Mesendoderm (in vitro differentiated cells): Measurements from ENCODE around the gene GFAP.

Source experiments
- DNase-seq: peaks from one replicate; pipeline ENCODE4 v3.0.0; 2013
- H2AK5ac ChIP-seq: 2 replicates; pipeline ENCODE4 v1.6.1; 2013; ENCODE audit warnings: low read length, inconsistent platforms
- H2BK120ac ChIP-seq: 2 replicates; pipeline ENCODE4 v1.6.1; 2013; ENCODE audit warnings: low read depth, mild to moderate bottlenecking, low read length, moderate library complexity, mixed read lengths
- H2BK15ac ChIP-seq: replicated peaks from 2 replicates; pipeline ENCODE4 v1.6.1; 2013; ENCODE audit warnings: low read depth, mild to moderate bottlenecking, moderate library complexity
- H2BK5ac ChIP-seq: 2 replicates; pipeline ENCODE4 v1.6.1; 2013; ENCODE audit warnings: low read length, inconsistent platforms
- H3K18ac ChIP-seq: 2 replicates; pipeline ENCODE4 v1.6.1; 2013; ENCODE audit warnings: mild to moderate bottlenecking, low read length, mixed read lengths
- H3K23ac ChIP-seq: one replicate; pipeline ENCODE4 v1.6.1; 2013; ENCODE audit warnings: low read length
- H3K27ac ChIP-seq: 2 replicates; pipeline ENCODE4 v1.5.1; 2013; ENCODE audit warnings: low read depth, mild to moderate bottlenecking, inconsistent platforms, low read length, moderate library complexity
- H3K27me3 ChIP-seq: 2 replicates; pipeline ENCODE4 v1.6.1; 2013; ENCODE audit warnings: low read length, control low read depth, mild to moderate bottlenecking, inconsistent platforms; ENCODE audit not compliant: insufficient read depth, poor library complexity
- H3K36me3 ChIP-seq: 2 replicates; pipeline ENCODE4 v1.6.1; 2013; ENCODE audit warnings: low read length, inconsistent platforms; ENCODE audit not compliant: control insufficient read depth, insufficient read depth
- H3K4ac ChIP-seq: one replicate; pipeline ENCODE4 v1.6.1; 2013; ENCODE audit warnings: low read depth, mild to moderate bottlenecking, low read length, moderate library complexity
- H3K4me1 ChIP-seq: 2 replicates; pipeline ENCODE4 v1.6.1; 2013; ENCODE audit warnings: low read depth, low read length, inconsistent platforms; ENCODE audit not compliant: control insufficient read depth
- H3K4me2 ChIP-seq: 2 replicates; pipeline ENCODE4 v1.6.1; 2013; ENCODE audit warnings: low read length
- H3K4me3 ChIP-seq: 2 replicates; pipeline ENCODE4 v1.5.1; 2013; ENCODE audit warnings: mild to moderate bottlenecking, low read length
- H3K56ac ChIP-seq: one replicate; pipeline ENCODE4 v1.6.1; 2013; ENCODE audit warnings: low read length
- H3K79me1 ChIP-seq: 2 replicates; pipeline ENCODE4 v1.6.1; 2013; ENCODE audit warnings: low read length, inconsistent platforms
- H3K79me2 ChIP-seq: 2 replicates; pipeline ENCODE4 v1.6.1; 2013; ENCODE audit warnings: mild to moderate bottlenecking, low read length; ENCODE audit not compliant: control insufficient read depth, insufficient read depth
- H3K9ac ChIP-seq: 2 replicates; pipeline ENCODE4 v1.6.1; 2013; ENCODE audit warnings: low read length, inconsistent platforms
- H4K5ac ChIP-seq: one replicate; pipeline ENCODE4 v1.6.1; 2013; ENCODE audit warnings: low read length
- H4K8ac ChIP-seq: one replicate; pipeline ENCODE4 v1.6.1; 2013; ENCODE audit warnings: low read depth, mild to moderate bottlenecking, control low read depth, low read length, moderate library complexity
- WGBS: extraction: QIAGEN DNeasy Blood & Tissue Kit; methylation state at CpG from one replicate; pipeline ENCODE4 v1.1.7; 2013; ENCODE audit warnings: low lambda C conversion rate, missing lambda C conversion rate; ENCODE audit not compliant: insufficient coverage; ENCODE audit errors: extremely low coverage; 5-methylcytosine and 5-hydroxymethylcytosine counted together

The GFAP gene

GRCh38 chr17:44928950-44929720, 13.8 kb upstream of the GFAP start:
- Histone ChIP-seq H3K18ac (no peak overlapping the region), H2BK15ac (no peak overlapping the region), H3K27ac (no peak overlapping the region), H4K8ac (no peak overlapping the region), H3K23ac (no peak overlapping the region), H2BK5ac (no peak overlapping the region), H3K56ac (no peak overlapping the region), H2AK5ac (no peak overlapping the region), H2BK120ac (no peak overlapping the region), H3K9ac (no peak overlapping the region), H4K5ac (no peak overlapping the region), H3K4me1 (peaks cover 5% of the 10 kb centered on the region), H3K4me3 (no peak overlapping the region), H3K4me2 (no peak overlapping the region), H3K27me3 (no peaks in the 10 kb centered on the region), H3K79me2 (no peaks in the 10 kb centered on the region), H3K79me1 (no peaks in the 10 kb centered on the region), H3K4ac (no peak overlapping the region), H3K36me3 (peaks cover 34% of the 10 kb centered on the region)
- no CpG with 5 or more reads among the region's 7 CpGs for WGBS
- DNase-seq, result no peak

DNA sequence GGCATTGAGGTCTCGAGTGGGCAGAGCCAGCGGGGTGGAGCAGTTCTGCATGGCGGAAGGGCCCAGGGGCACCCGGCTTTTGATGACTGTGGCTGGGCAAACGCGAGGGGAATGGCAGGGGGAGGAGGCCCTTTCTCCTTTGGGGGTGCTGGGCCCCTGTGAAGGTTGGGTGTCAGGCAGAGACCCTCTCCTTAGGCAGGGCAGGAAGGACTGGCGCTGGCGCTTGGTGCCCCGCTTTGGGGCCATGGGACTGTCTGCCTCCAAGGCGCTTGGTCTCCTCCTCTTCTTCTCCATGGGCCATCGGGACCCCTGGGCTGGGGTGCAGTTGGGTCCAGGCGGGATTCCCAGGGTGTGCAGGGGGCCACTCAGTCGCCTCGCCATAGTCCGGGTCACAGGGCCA, 12.8 kb upstream of the GFAP start:
- Histone ChIP-seq H3K4me1 (peaks cover 5% of the 10 kb centered on the region), H3K27me3 (no peaks in the 10 kb centered on the region), H3K79me2 (no peaks in the 10 kb centered on the region), H3K36me3 (peaks cover 30% of the 10 kb centered on the region), H3K18ac (no peak overlapping the region), H3K27ac (no peak overlapping the region), H3K4me3 (no peak overlapping the region), H4K8ac (no peak overlapping the region), H3K4ac (no peak overlapping the region), H2BK120ac (no peak overlapping the region), H2BK5ac (no peak overlapping the region), H3K56ac (no peak overlapping the region), H3K23ac (no peak overlapping the region), H3K9ac (no peak overlapping the region), H4K5ac (no peak overlapping the region), H2AK5ac (no peak overlapping the region), H2BK15ac (no peak overlapping the region), H3K4me2 (no peak overlapping the region), H3K79me1 (no peaks in the 10 kb centered on the region)
- DNase-seq, result no peak
- WGBS, result no CpG with 5 or more reads among the region's 15 CpGs

GRCh38 chr17:44927696-44928095, 12.4 kb upstream of the GFAP start:
- DNase-seq, result no peak
- no peak overlapping the region for H3K4ac ChIP-seq

DNA sequence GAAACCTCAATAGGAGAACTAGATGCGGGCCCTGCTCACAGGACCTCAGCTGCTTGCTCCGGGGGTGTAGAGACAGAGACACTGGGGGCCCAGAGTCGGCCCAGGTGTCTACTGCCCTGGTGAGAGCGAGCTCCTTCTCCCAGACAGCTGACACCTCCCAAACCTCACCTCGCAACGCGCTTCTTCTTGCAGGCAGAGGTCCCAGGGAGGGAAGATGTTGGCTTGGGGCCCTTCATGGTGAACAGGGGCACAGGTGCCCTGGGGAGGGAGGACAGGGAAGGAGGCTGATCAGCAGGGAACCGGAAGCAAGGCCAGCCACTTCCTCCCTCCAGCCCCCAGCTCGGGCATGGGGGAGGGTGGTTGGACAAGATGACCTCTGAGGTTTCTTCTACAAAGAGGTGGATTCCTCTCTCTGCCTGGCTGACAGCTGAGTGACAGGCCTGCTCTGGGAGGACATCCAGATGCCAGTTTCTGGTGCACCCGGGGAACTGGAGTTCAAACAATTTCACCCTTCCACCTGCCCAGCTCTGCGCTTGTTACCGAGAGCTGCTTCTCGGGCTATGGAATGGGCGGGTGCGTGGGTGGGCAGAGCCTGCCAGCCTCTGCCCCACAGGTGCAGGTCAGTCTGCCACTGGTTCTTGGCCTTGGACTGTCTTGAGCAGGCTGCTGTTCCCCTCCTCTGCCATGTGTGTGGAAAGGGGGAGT, 11.7 kb upstream of the GFAP start:
- Histone ChIP-seq H3K9ac (no peak overlapping the region), H3K4ac (no peak overlapping the region), H3K56ac (no peak overlapping the region), H4K8ac (no peak overlapping the region), H4K5ac (no peak overlapping the region), H3K27me3 (no peaks in the 10 kb centered on the region), H3K27ac (no peak overlapping the region), H3K79me2 (no peaks in the 10 kb centered on the region), H3K79me1 (no peaks in the 10 kb centered on the region), H2BK5ac (no peak overlapping the region), H3K4me2 (no peak overlapping the region), H2AK5ac (no peak overlapping the region), H2BK15ac (no peak overlapping the region), H3K36me3 (peaks cover 30% of the 10 kb centered on the region), H2BK120ac (no peak overlapping the region), H3K4me1 (peaks cover 5% of the 10 kb centered on the region), H3K4me3 (no peak overlapping the region), H3K18ac (no peak overlapping the region), H3K23ac (no peak overlapping the region)
- DNase-seq, result no peak
- no CpG with 5 or more reads among the region's 15 CpGs for WGBS

More at GRCh38 chr17:44927696-44928095, 12.4 kb upstream of the GFAP start:
- Histone ChIP-seq H3K18ac (no peak overlapping the region), H3K79me1 (no peaks in the 10 kb centered on the region), H3K4me2 (no peak overlapping the region), H3K9ac (no peak overlapping the region), H2BK15ac (no peak overlapping the region), H2AK5ac (no peak overlapping the region), H3K27me3 (no peaks in the 10 kb centered on the region), H3K79me2 (no peaks in the 10 kb centered on the region), H4K5ac (no peak overlapping the region), H3K56ac (no peak overlapping the region), H2BK5ac (no peak overlapping the region), H3K4me3 (no peak overlapping the region), H3K27ac (no peak overlapping the region), H3K4me1 (peaks cover 5% of the 10 kb centered on the region), H4K8ac (no peak overlapping the region), H3K23ac (no peak overlapping the region), H2BK120ac (no peak overlapping the region), H3K36me3 (peaks cover 30% of the 10 kb centered on the region)
- no CpG with 5 or more reads among the region's 3 CpGs for WGBS

DNA sequence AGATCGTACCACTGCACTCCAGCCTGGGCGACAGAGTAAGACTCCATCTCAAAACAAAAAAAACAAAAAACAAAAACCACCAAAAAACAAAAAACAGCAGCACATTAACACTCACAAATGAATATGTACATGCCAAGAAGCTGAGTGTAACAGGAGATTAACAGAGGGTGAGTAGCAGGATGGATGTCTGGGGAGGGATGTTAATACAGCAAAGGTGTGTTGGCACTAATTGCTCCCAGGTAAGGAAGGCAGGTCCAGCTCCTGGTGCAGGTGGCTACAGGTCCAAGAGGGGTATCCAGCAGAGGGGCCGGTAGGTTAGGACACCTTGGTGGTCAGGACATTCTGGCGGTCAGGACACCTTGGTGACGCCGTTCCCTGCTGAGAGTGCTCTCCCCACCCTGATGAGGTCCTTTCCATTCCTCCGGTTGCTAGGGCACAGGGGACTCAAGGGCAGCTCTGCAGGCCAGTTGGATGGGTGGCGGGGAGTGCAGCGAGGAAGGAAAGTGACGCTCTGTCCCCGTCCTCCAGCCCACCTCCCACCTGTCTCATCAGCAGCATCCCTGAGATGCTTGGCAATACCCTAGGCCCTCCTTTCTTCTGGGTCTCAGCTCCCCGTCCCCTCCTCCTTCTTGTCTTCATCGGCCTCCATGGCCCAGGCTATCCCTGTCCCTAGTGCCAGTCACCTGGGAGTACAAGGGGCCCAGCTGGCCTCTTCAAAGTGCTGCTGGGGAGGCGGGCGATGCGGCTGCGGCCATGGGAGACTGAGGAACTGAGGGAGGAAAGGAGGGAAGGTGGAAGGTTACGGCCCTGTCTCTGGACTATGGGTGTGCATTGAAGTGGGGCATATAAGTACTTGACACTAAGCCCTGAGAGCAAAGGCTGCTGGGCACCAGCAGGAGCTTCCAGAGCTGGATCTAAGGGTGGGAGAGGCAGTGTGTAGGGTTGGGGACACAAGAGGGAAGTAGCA, 10.7 kb upstream of the GFAP start:
- Histone ChIP-seq H4K8ac (no peak overlapping the region), H3K27ac (no peak overlapping the region), H3K79me2 (no peaks in the 10 kb centered on the region), H3K56ac (no peak overlapping the region), H3K27me3 (no peaks in the 10 kb centered on the region), H3K4ac (no peak overlapping the region), H3K79me1 (no peaks in the 10 kb centered on the region), H3K23ac (no peak overlapping the region), H2BK5ac (no peak overlapping the region), H2BK120ac (no peak overlapping the region), H3K18ac (no peak overlapping the region), H3K9ac (no peak overlapping the region), H3K36me3 (peaks cover 24% of the 10 kb centered on the region), H3K4me3 (no peak overlapping the region), H2AK5ac (no peak overlapping the region), H3K4me1 (no peaks in the 10 kb centered on the region), H4K5ac (no peak overlapping the region), H3K4me2 (no peak overlapping the region), H2BK15ac (no peak overlapping the region)
- DNase-seq, result no peak
- no CpG with 5 or more reads among the region's 18 CpGs for WGBS
